K562 (cell line): ENCODE results near the gene TSR3. TPM values are rescaled to one million over a fixed set of nuclear protein-coding genes. Genes with fewer than 3 reads are reported as not detected.

Experiments
- ARNT ChIP-seq, 2 experiments: fragments of 450-650 bp; IDR thresholded peaks; 2 replicates each; pipeline ENCODE4 v1.6.1; 2016; ENCODE audit warnings: mild to moderate bottlenecking in 1 of 2
- CC2D1A ChIP-seq: fragments of 450-650 bp; IDR thresholded peaks from 2 replicates; pipeline ENCODE4 v1.6.1; 2017; ENCODE audit warnings: mild to moderate bottlenecking
- CTCF ChIP-seq, 3 experiments: IDR thresholded peaks in 2 of 3; conservative IDR thresholded peaks in 1 of 3; 2 replicates each; pipeline ENCODE4 v1.5.1; 2011 to 2012; ENCODE audit warnings: low read length in 3 of 3, mild to moderate bottlenecking in 3 of 3, control low read depth in 2 of 3, improper control_type of control experiment in 1 of 3, inconsistent platforms in 1 of 3, low read depth in 1 of 3, mixed read lengths in 1 of 3, moderate library complexity in 1 of 3; ENCODE audit not compliant: insufficient read depth in 2 of 3
- HDAC2 ChIP-seq: fragments of 450-650 bp; IDR thresholded peaks from 2 replicates; pipeline ENCODE4 v1.6.1; 2016; ENCODE audit warnings: mild to moderate bottlenecking
- HNRNPUL1 ChIP-seq: fragments of 200-400 bp; formaldehyde crosslinking; IDR thresholded peaks from 2 replicates; pipeline ENCODE4 v1.6.1; 2017; ENCODE audit warnings: low read length
- MAZ ChIP-seq, 2 experiments: fragments of 450-650 bp in 1 of 2; sonication (generic) in 1 of 2; formaldehyde crosslinking; IDR thresholded peaks in 1 of 2; conservative IDR thresholded peaks in 1 of 2; 2 replicates each; pipeline versions ENCODE4 v1.4.0 to v1.5.0; 2020; ENCODE audit warnings: mild to moderate bottlenecking in 1 of 2, missing genetic modification reagents in 1 of 2
- RAD21 ChIP-seq, 2 experiments: fragments of 250-450 bp in 1 of 2; fragments of 450-650 bp in 1 of 2; sonication (Bioruptor Pico) in 1 of 2; formaldehyde crosslinking in 1 of 2; IDR thresholded peaks in 1 of 2; conservative IDR thresholded peaks in 1 of 2; 2 replicates each; pipeline versions ENCODE4 v1.4.0 to v1.8.0; 2020 to 2022; ENCODE audit warnings: mild to moderate bottlenecking in 2 of 2, moderate library complexity in 1 of 2
- RCOR1 ChIP-seq, 2 experiments: IDR thresholded peaks; 2 replicates each; pipeline ENCODE4 v1.6.1; 2012; ENCODE audit warnings: low read depth in 2 of 2, low read length in 2 of 2, borderline replicate concordance in 1 of 2, improper control_type of control experiment in 1 of 2
- TEAD1 ChIP-seq, 2 experiments: fragments of 450-650 bp in 1 of 2; sonication (generic) in 1 of 2; formaldehyde crosslinking; IDR thresholded peaks; 2 replicates each; pipeline versions ENCODE4 v1.4.0 to v1.8.0; 2020 to 2022; ENCODE audit warnings: mild to moderate bottlenecking in 2 of 2, missing genetic modification reagents in 1 of 2
- U2AF2 ChIP-seq: fragments of 200-400 bp; formaldehyde crosslinking; optimal IDR thresholded peaks from 2 replicates; pipeline ENCODE3; 2017; ENCODE audit warnings: low read depth, mild to moderate bottlenecking, low read length
- ZNF24 ChIP-seq: fragments of 450-650 bp; IDR thresholded peaks from 2 replicates; pipeline ENCODE4 v1.6.1; 2016
- ZNF407 ChIP-seq: fragments of 450-650 bp; IDR thresholded peaks from 2 replicates; pipeline ENCODE4 v1.6.1; 2016; ENCODE audit warnings: low read depth
- ZNF584 ChIP-seq: fragments of 200-800 bp; sonication (Bioruptor generic); IDR thresholded peaks from 2 replicates; pipeline ENCODE4 v1.6.1; 2016; ENCODE audit warnings: low read depth, mild to moderate bottlenecking, missing genetic modification characterization, missing compliant biosample characterization
- polyA plus RNA-seq, 8 experiments: library from polyadenylated mRNA; depleted of rRNA in 4 of 8; stranded (reverse) in 5 of 8; unstranded in 3 of 8; fragments of >200 nt; fragmentation: Nextera tagmentation in 2 of 8; fragmentation: Illumina TruSeq in 1 of 8; extraction: Ambion mirVana in 2 of 8; extraction: Trizol in 1 of 8; gene quantifications; 2 replicates each; pipeline versions ENCODE4 v1.2.1 to v1.2.3, GENCODE V29; 2011 to 2014; ENCODE audit warnings: inconsistent platforms in 1 of 8, missing spikeins in 1 of 8
- total RNA-seq, 7 experiments: library from RNA; depleted of rRNA in 6 of 7; stranded (reverse); fragments of >200 nt in 6 of 7; fragmentation: Illumina TruSeq in 2 of 7; extraction: Trizol in 2 of 7; gene quantifications; 2 replicates each; pipeline versions ENCODE4 v1.2.1 to v1.2.3, GENCODE V29; 2011 to 2021; ENCODE audit warnings: low replicate concordance in 1 of 7
- TF ChIP-seq, protein P1 (sequence below): fragments of 450-650 bp; conservative IDR thresholded peaks from 2 replicates; pipeline ENCODE4 v1.6.1; 2016; ENCODE audit warnings: missing genetic modification characterization, low read depth, mild to moderate bottlenecking, missing compliant biosample characterization, moderate library complexity
- TF ChIP-seq, protein P2 (sequence below): sonication (generic); formaldehyde crosslinking; IDR thresholded peaks from 2 replicates; pipeline ENCODE4 v1.9.0; 2022; ENCODE audit warnings: mild to moderate bottlenecking, missing genetic modification reagents

Gene TSR3
- total and polyA plus RNA-seq, 9 of the 15 experiments (the other 6 are each of a cell fraction or from before 2014, with no cell fraction given): 1.5 to 74.8 (median 16.5) TPM

DNA sequence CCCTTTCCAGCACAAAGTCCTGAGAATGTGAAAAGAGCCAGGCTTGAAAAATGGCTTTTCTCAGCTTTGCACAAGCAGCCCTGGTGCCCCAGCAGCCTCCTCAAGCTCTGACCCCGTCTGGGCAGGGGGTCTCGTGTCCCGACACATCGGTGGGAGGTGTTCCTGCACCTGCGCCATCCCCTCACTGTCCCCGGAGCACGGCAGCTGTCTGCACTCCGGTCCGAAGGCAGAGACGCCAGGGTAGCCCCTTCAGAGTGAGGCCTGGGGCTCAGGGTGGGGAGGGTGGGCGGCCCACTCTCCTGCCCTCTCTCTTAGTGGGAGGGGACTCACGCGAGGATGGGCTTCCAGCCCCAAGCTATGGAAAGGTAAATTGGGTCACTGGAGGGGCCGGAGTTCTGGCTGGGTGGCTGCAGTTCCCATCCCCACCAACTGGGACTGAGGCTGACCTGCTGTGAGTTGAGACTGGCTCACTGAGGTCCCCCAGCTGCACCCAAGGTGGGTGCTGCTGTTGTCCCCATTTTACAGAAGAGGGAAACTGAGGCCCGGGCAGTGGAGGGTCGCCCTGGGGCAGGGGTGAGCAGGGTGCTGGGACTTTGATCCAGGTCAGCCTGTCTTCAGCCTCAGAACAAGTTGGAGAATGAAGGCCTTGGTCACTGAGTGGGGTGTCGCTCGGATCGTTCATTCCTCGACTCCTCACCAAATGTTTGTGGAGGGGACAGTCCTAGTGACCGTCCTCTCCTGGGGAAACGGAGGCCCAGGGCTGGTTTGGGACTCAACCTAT, 20.6 kb downstream of the TSR3 start (continued):
- TF ChIP-seq CC2D1A (0 out of 2 replicates have a peak, but pooled peaks have one; percentile 36), RAD21 (CRISPR knock-in tag; conservative IDR thresholded peaks at IDR 0.05 in 1 of 2, IDR thresholded peaks at IDR 0.05 in 1 of 2) (no peak), ZNF24 (peak; percentile 4; the same call in 1 of the 2 replicates), HDAC2 (peak; percentile 65; the same call in 1 of the 2 replicates), MAZ (CRISPR knock-in tag; conservative IDR thresholded peaks at IDR 0.05 in 1 of 2, IDR thresholded peaks at IDR 0.05 in 1 of 2) (no peak), ZNF584 (0 out of 2 replicates have a peak, but pooled peaks have one; percentile 27), U2AF2 (no peak), HNRNPUL1 (no peak), ARNT (IDR thresholded peaks at IDR 0.05) (no peak), ZNF407 (no peak), CTCF (IDR thresholded peaks at IDR 0.05 in 2 of 3, conservative IDR thresholded peaks at IDR 0.05 in 1 of 3; ENCODE audit: insufficient read depth in 2 of 3, low read depth in 1 of 3, low read length in 3 of 3) (peak in 1 of 3 experiments; percentile 47; a peak in 2 of 6 replicates), RCOR1 (IDR thresholded peaks at IDR 0.05; ENCODE audit: borderline replicate concordance in 1 of 2, low read depth in 2 of 2, low read length in 2 of 2) (peak in 1 of 2 experiments; percentile 67; a peak in 2 of 4 replicates), TEAD1 (CRISPR knock-in tag; IDR thresholded peaks at IDR 0.05) (no peak)
- TF ChIP-seq, protein P1, sequence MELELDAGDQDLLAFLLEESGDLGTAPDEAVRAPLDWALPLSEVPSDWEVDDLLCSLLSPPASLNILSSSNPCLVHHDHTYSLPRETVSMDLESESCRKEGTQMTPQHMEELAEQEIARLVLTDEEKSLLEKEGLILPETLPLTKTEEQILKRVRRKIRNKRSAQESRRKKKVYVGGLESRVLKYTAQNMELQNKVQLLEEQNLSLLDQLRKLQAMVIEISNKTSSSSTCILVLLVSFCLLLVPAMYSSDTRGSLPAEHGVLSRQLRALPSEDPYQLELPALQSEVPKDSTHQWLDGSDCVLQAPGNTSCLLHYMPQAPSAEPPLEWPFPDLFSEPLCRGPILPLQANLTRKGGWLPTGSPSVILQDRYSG (tag): 0 out of 2 replicates have a peak, but pooled peaks have one; percentile 23
- TF ChIP-seq, protein P2, sequence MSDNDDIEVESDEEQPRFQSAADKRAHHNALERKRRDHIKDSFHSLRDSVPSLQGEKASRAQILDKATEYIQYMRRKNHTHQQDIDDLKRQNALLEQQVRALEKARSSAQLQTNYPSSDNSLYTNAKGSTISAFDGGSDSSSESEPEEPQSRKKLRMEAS (CRISPR knock-in tag): no peak
